ENCODE data around the gene SPTBN1. TPM values are rescaled to one million over a fixed set of nuclear protein-coding genes. Genes with fewer than 3 reads are reported as not detected.

Gene SPTBN1
- polyA plus RNA-seq, 2 of the 4 experiments (the other 2 are of a cell fraction), result 105 to 126 TPM

DNA sequence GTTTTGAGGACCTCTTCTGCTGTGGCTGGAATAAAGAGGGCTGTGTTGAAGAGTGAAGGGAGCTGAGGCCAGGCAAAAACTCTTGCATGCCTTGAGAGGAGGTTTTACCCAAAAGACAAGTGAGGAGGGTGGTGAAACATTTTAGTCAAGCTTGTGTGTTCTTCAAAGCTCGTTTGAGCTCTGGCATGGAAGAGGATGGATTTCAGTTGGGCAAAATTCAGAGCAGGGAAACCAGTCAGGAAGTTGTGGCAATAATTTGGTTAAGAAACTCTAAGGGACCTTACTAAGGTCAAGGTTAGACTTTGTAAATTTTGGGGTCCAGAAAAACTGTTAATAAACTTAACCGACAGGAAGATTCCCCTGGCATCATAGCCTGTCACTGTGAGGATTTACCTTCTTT, 34.7 kb downstream of the SPTBN1 start (continued):
- TF ChIP-seq MAX (IDR thresholded peaks at IDR 0.05) (no peak), KDM5A (IDR thresholded peaks at IDR 0.05) (no peak), FOXS1 (CRISPR knock-in tag; IDR thresholded peaks at IDR 0.05) (no peak), JUN (IDR thresholded peaks at IDR 0.05) (no peak), EP300 (IDR thresholded peaks at IDR 0.05) (no peak), RFX5 (IDR thresholded peaks at IDR 0.05) (no peak)

- Histone ChIP-seq H3K27ac (no peak overlapping the region), H3K9me3 (no peaks in the 10 kb centered on the region), H3K4me2 (no peak overlapping the region), H3K4me3 (no peak overlapping the region), H3K4me1 (peaks cover 15% of the 10 kb centered on the region)
- WGBS (ENCODE audit: missing lambda C conversion rate), result 64% methylated on average over 2 of the region's 2 CpGs
- POLR2A ChIA-PET, result no interaction called here
- DNase-seq (ENCODE audit: low read depth in 1 of 2, low spot score in 1 of 2), result no peak
- FAIRE-seq, result no peak
- TF ChIP-seq, protein P1, sequence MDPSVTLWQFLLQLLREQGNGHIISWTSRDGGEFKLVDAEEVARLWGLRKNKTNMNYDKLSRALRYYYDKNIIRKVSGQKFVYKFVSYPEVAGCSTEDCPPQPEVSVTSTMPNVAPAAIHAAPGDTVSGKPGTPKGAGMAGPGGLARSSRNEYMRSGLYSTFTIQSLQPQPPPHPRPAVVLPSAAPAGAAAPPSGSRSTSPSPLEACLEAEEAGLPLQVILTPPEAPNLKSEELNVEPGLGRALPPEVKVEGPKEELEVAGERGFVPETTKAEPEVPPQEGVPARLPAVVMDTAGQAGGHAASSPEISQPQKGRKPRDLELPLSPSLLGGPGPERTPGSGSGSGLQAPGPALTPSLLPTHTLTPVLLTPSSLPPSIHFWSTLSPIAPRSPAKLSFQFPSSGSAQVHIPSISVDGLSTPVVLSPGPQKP (IDR thresholded peaks at IDR 0.05; ENCODE audit: low read depth, low read length), result no peak
- no peak for TF ChIP-seq MAX (IDR thresholded peaks at IDR 0.05)
- no peak for TF ChIP-seq KDM5A (IDR thresholded peaks at IDR 0.05)
- no peak for TF ChIP-seq ESRRA (IDR thresholded peaks at IDR 0.05; ENCODE audit: borderline replicate concordance, low read length)
- no peak for TF ChIP-seq CEBPB (IDR thresholded peaks at IDR 0.05)
- no peak for TF ChIP-seq CBX2 (IDR thresholded peaks at IDR 0.05; ENCODE audit: borderline replicate concordance, low read depth)
- TF ChIP-seq FOSB (CRISPR knock-in tag; IDR thresholded peaks at IDR 0.05), result no peak
- no peak for TF ChIP-seq REST (IDR thresholded peaks at IDR 0.05)
- TF ChIP-seq, protein P2, sequence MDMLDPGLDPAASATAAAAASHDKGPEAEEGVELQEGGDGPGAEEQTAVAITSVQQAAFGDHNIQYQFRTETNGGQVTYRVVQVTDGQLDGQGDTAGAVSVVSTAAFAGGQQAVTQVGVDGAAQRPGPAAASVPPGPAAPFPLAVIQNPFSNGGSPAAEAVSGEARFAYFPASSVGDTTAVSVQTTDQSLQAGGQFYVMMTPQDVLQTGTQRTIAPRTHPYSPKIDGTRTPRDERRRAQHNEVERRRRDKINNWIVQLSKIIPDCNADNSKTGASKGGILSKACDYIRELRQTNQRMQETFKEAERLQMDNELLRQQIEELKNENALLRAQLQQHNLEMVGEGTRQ (IDR thresholded peaks at IDR 0.05), result no peak
- TF ChIP-seq CBX8 (IDR thresholded peaks at IDR 0.05), result no peak
- TF ChIP-seq HDAC2 (IDR thresholded peaks at IDR 0.05), result no peak
- TF ChIP-seq ZNF302 (CRISPR knock-in tag; IDR thresholded peaks at IDR 0.05), result no peak
- TF ChIP-seq HEYL (CRISPR knock-in tag; IDR thresholded peaks at IDR 0.05), result no peak
- TF ChIP-seq HOXB13 (CRISPR knock-in tag; IDR thresholded peaks at IDR 0.05; ENCODE audit: low read depth), result no peak
- no peak for TF ChIP-seq ATOH8 (CRISPR knock-in tag; IDR thresholded peaks at IDR 0.05; ENCODE audit: low read depth)
- ATAC-seq, result no peak
- CTCF ChIA-PET, result interaction anchor here (1.2 to 1.3 kb wide), 2 partner anchors 30 to 33 kb away, joined by 3 to 4 read pairs; no protein-coding TSS in a partner anchor
Observed at GRCh38 chr2:54492335-54492734, 36.2 kb downstream of the SPTBN1 start.

GRCh38 chr2:54494087-54494486, 38.0 kb downstream of the SPTBN1 start:
- no peak for DNase-seq (ENCODE audit: low read depth in 1 of 2, low spot score in 1 of 2)
- no peak overlapping the region for H3K27ac ChIP-seq
- WGBS (ENCODE audit: missing lambda C conversion rate), result 87% methylated on average over 3 of the region's 3 CpGs
- peaks cover 11% of the 10 kb centered on the region; the same call in 2 of the 3 replicates for H3K4me1 ChIP-seq
- no peaks in the 10 kb centered on the region for H3K9me3 ChIP-seq
- no peak overlapping the region for H3K4me3 ChIP-seq
- H3K4me2 ChIP-seq, result no peak overlapping the region
- ChIA-PET CTCF (no interaction called here), POLR2A (no interaction called here)
- FAIRE-seq, result no peak
- ATAC-seq, result no peak
- no peak for TF ChIP-seq ZFP36 (IDR thresholded peaks at IDR 0.05; ENCODE audit: borderline replicate concordance, partially characterized antibody)
- no peak for TF ChIP-seq HOXB13 (CRISPR knock-in tag; IDR thresholded peaks at IDR 0.05; ENCODE audit: low read depth)
- TF ChIP-seq ZC3H11A (IDR thresholded peaks at IDR 0.05), result no peak
- no peak for TF ChIP-seq EHMT2 (IDR thresholded peaks at IDR 0.05; ENCODE audit: low read depth)
- TF ChIP-seq HOXB5 (CRISPR knock-in tag; IDR thresholded peaks at IDR 0.05), result no peak
- no peak for TF ChIP-seq ZSCAN20 (CRISPR knock-in tag; IDR thresholded peaks at IDR 0.05)
- TF ChIP-seq SMC3 (IDR thresholded peaks at IDR 0.05), result no peak
- TF ChIP-seq TP53 (CRISPR knock-in tag; IDR thresholded peaks at IDR 0.05), result no peak
- TF ChIP-seq E2F6 (IDR thresholded peaks at IDR 0.05; ENCODE audit: borderline replicate concordance, low read depth), result no peak
- no peak for TF ChIP-seq FOSB (CRISPR knock-in tag; IDR thresholded peaks at IDR 0.05)
- no peak for TF ChIP-seq JUN (IDR thresholded peaks at IDR 0.05)
- TF ChIP-seq PHF8 (IDR thresholded peaks at IDR 0.05; ENCODE audit: borderline replicate concordance, low read depth), result no peak
- TF ChIP-seq POLR2AphosphoS2 (conservative IDR thresholded peaks at IDR 0.05; ENCODE audit: low read length), result no peak
- TF ChIP-seq RCOR1 (IDR thresholded peaks at IDR 0.05; ENCODE audit: low read depth, low read length), result no peak
- TF ChIP-seq FOXS1 (CRISPR knock-in tag; IDR thresholded peaks at IDR 0.05), result no peak
- no peak for TF ChIP-seq KDM5A (IDR thresholded peaks at IDR 0.05)
